Measurements from ENCODE around the gene PTS.

Gene PTS

DNA sequence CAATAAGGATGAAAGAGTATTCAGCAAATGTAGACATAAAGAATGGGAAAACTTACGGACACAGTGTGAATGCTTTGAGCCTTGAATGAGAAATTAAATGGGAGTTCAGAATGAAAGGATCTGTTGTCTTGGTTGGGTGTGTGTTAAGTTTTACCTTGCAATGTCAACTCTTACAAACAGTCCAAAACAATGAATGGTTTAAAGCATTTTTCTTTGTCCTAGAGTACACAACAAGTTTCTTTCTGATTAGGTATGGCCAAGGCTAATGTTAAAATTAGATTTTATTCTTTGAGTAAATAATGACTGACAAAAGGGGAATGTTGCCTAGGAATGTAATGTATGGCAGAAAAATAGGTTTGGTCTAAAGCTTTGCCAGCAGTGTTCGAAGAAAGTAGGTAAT, 2.5 kb downstream of the PTS start:
- no peak overlapping the region for H3K4me3 ChIP-seq (ENCODE audit: low read length)
- TF ChIP-seq, protein P1, sequence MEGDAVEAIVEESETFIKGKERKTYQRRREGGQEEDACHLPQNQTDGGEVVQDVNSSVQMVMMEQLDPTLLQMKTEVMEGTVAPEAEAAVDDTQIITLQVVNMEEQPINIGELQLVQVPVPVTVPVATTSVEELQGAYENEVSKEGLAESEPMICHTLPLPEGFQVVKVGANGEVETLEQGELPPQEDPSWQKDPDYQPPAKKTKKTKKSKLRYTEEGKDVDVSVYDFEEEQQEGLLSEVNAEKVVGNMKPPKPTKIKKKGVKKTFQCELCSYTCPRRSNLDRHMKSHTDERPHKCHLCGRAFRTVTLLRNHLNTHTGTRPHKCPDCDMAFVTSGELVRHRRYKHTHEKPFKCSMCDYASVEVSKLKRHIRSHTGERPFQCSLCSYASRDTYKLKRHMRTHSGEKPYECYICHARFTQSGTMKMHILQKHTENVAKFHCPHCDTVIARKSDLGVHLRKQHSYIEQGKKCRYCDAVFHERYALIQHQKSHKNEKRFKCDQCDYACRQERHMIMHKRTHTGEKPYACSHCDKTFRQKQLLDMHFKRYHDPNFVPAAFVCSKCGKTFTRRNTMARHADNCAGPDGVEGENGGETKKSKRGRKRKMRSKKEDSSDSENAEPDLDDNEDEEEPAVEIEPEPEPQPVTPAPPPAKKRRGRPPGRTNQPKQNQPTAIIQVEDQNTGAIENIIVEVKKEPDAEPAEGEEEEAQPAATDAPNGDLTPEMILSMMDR (conservative IDR thresholded peaks at IDR 0.05; ENCODE audit: low read depth, low read length) = no peak
- no peak for DNase-seq (ENCODE audit: low read depth)

DNA sequence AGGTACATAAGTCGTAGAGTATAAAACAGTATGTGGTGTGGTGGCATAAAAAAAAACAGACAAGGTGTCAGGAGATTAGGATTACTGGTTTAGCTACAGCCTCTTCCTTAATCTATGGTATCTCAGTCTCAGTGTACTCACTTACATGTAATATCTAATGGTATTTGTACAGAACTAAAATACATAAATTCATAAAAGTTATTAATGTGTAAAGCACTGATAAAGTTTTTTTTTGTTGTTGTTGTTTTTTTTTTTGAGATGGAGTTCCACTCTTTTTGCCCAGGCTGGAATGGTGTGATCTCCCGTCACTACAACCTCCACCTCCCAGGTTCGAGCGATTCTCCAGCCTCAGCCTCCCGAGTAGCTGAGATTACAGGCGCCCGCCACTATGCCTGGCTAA, 2.9 kb downstream of the PTS start:
- TF ChIP-seq, protein P1 (conservative IDR thresholded peaks at IDR 0.05; ENCODE audit: low read depth, low read length) = no peak
- no peak for DNase-seq (ENCODE audit: low read depth)
- H3K4me3 ChIP-seq (ENCODE audit: low read length) = no peak overlapping the region

DNA sequence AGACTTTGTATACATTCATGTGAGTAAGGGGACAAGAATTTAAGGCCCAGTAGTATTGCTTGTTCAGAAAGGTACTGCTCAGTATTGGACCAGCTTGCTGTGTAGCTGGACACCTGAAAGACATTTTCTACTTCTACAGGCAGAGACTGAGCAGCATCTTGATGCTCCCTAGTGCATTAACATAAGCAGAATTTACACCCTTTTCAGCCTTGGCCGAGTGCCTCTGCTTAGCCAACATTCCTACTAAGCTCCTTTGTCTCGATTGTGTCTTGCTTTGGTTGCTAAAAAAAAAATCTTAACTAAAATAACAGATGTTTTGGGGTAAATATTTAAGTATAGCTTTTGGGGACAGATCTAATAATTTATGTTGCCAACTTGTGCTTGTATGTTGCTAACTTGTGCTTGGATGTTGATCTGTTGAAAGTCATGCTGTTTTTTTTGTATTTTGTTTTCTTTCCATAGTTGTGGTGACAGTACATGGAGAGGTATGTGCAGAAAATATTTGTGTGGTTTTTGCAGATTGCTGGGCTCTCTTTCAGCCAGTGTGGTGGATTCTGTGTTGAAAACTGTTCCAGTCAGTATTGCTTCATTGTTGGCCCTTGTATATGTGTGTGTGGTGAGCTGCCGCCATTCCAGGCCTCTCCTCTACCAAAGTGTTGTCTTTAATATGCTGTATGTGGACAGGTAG, 3.7 kb downstream of the PTS start:
- no peak for DNase-seq (ENCODE audit: low read depth)
- TF ChIP-seq, protein P1 (conservative IDR thresholded peaks at IDR 0.05; ENCODE audit: low read depth, low read length) = no peak

DNA sequence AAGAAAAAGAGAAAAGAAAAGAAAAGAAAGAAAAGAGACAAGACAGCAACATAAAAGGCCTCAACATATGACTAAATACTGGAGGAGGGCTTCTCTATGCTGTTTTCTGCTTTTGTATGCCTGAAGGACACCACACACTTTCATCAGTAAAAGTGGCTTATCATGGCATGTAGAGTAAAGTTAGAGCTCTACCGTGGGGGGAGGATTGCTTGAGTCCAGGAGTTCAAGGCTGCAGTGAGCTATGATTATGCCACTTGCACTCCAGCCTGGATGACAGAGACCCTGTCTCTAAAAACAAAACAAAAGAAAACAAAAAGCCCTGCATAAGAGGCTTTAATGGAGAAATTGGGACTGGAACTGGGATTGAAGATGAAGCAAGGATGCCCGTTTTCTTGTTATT, 5.7 kb downstream of the PTS start:
- DNase-seq (ENCODE audit: low read depth) = no peak
- TF ChIP-seq, protein P1 (conservative IDR thresholded peaks at IDR 0.05; ENCODE audit: low read depth, low read length) = no peak
- no peak overlapping the region for H3K4me3 ChIP-seq (ENCODE audit: low read length)

More for the DNA sequence above, 3.7 kb downstream of the PTS start:
- H3K4me3 ChIP-seq (ENCODE audit: low read length) = no peak overlapping the region

DNA sequence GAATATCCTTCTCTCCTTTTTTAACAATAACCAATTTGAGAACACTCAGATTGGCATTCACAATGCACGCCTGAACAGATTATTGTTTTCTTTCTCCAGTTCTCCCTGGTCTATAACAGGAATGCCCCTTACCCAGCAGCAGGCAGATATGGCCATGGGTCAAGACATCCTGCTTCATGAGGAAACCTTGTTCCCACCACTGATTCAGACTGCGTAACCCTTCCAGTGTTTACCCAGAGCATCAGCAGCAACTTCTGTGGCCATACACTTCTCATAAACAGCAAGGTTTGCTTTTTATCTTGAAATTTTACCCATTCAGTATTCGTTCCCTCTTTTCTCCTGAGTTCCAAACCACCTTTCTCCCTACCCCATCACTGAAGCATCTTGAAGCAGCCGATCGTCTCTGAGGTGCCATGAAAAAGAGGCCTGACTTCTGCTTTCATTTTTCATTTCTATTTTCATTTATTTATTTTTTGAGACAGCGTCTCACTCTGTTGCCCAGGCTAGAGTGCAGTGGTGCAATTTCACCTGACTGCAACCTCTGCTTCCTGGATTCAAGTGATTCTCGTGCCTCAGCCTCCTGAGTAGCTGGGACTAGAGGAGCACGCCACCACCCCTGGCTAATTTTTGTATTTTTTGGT, 9.6 kb downstream of the PTS start:
- TF ChIP-seq, protein P1 (conservative IDR thresholded peaks at IDR 0.05; ENCODE audit: low read depth, low read length) = no peak
- H3K4me3 ChIP-seq (ENCODE audit: low read length) = no peak overlapping the region
- no peak for DNase-seq (ENCODE audit: low read depth)

DNA sequence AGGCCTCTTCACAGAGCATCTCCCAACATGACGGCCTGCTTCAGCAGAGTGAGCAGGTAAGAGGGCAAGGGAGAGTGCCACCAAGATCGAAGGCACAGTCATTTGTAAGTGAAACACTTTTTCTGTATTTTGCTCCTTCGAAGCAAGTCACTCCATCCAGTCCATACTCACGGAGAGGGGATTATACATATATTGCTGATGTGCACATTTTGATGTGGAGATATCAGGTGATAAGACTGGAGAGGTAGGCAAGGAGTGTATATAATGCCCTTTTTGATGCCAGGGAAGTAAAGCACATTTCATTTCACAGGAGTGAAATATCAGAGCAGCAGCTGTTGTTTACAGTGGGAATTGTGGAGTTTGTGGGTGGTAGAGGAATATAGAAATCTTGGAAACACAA, 11.2 kb downstream of the PTS start:
- H3K4me3 ChIP-seq (ENCODE audit: low read length) = no peak overlapping the region
- TF ChIP-seq, protein P1 (conservative IDR thresholded peaks at IDR 0.05; ENCODE audit: low read depth, low read length) = no peak
- DNase-seq (ENCODE audit: low read depth) = no peak

DNA sequence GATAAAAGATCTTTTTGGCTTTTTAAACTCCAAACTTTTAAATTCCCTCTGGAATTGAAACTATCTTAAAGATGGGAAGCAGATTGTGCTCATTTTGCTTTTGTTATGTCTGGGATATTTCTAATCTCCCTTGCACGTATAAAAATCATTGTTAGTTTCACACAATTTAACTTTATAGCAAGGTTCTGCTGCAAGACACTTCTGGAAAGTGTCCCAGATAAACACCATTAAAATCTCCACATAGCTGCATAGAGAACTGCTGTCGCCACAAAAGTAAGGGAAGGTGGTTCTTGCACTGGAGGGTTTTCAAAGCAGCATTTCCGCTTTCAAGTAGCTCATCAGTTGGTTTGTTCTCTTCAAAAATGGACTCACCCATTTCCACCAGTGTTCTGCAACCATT, 11.8 kb downstream of the PTS start:
- no peak overlapping the region for H3K4me3 ChIP-seq (ENCODE audit: low read length)
- DNase-seq (ENCODE audit: low read depth) = no peak
- TF ChIP-seq, protein P1 (conservative IDR thresholded peaks at IDR 0.05; ENCODE audit: low read depth, low read length) = no peak

Measured in retinal pigment epithelial cell (primary cell).